ENCODE data around the gene PAK4.

DNA sequence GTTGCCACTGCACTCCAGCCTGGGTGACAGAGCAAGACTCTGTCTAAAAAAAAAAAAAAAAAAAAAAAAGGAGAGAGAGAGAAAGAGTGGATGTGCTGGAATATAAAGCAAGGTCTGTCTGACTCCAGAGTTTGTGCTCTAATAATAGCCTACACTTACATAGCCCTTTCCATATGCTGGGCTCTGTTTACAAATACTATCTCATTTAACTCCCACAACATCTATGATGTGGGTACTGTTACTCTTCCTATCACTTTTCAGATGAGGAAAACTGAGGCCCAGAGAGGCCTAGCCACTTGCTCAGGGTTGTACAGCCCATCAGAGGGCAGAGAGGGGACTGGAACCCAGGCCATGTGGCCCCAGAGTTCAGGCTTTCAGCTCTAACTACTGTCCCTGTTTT, 15.9 kb upstream of the PAK4 start:
- TF ChIP-seq, protein P1, sequence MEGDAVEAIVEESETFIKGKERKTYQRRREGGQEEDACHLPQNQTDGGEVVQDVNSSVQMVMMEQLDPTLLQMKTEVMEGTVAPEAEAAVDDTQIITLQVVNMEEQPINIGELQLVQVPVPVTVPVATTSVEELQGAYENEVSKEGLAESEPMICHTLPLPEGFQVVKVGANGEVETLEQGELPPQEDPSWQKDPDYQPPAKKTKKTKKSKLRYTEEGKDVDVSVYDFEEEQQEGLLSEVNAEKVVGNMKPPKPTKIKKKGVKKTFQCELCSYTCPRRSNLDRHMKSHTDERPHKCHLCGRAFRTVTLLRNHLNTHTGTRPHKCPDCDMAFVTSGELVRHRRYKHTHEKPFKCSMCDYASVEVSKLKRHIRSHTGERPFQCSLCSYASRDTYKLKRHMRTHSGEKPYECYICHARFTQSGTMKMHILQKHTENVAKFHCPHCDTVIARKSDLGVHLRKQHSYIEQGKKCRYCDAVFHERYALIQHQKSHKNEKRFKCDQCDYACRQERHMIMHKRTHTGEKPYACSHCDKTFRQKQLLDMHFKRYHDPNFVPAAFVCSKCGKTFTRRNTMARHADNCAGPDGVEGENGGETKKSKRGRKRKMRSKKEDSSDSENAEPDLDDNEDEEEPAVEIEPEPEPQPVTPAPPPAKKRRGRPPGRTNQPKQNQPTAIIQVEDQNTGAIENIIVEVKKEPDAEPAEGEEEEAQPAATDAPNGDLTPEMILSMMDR (IDR thresholded peaks at IDR 0.05) = no peak
- TF ChIP-seq POLR2A (IDR thresholded peaks at IDR 0.05) = no peak
- TF ChIP-seq EP300 (IDR thresholded peaks at IDR 0.05) = no peak
- TF ChIP-seq POLR2AphosphoS5 (IDR thresholded peaks at IDR 0.05) = no peak

Measured in gastroesophageal sphincter (tissue), 3 donors.